NCI-H187 (cell line): ENCODE data around the gene GALNT3.
A peak's percentile ranks its signal among the peaks of the same experiment; 100 is the strongest.

Source experiments
- DNase-seq, 2 experiments: peaks; one replicate each; lab custom pipeline; 2025; lab: John Stamatoyannopoulos, UW

Gene GALNT3

DNA sequence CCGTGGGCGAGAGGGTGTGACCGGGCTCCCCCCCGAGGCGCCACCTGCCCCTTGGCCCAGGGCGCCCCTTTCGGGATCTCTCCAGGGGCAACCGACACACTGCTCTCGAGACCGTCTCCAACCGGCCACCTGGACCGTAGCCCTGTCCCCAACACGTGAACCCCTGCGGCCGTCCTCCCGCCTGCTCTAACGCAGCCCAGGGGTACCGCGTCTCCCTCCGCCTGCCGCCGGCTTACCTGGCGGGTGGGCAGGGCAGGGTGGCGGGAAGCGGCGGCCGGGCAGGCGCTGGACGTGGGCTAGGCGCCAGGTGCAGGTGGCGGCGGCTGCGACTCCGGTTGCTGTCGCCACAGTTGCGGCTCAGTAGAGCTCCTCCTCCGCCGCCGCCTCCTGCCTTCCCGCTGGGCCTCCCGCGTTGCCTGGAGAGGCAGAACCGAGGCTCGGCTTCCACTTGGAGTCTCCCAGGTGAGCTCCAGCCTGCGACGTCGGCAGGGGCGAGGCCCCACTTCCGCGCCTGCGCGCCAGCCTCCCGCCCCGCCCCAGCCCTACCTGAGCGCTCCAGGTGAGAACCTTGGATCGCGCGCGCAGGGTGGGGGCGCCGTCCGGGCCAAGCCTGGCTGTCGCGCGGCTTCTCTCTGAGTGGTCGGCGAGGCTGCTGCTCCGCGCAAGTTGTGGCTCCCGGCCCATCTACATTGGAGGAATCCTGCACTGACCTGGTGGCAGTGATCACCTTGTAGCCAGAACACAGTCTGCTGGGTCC, at the start of gene GALNT3:
Gene GALNT3, minus strand, starts transcription at position 469 of the 757 bp plus-strand sequence. CDS start 23,547 bp downstream, outside the sequence.
- peak; percentile 88 to 94 for DNase-seq

DNA sequence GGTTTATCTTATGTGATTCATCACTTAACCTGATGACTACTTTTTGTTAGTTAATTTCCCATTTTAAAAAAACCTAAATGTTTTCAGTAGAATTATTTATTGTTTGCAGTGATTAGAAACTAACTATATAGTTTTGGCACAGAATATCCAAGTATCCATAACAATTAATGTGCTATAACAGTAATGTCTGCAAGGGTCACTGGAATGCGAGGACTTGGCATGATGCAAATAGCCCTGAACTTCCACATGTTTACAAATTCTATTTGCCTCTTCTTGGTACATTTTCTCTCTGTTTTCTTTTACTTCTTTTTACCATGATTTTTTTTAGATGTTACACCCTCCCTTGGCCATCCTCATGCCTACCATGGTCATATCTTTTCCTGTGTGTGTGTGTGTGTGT, 49.3 kb upstream of the GALNT3 start:
- no peak for DNase-seq

DNA sequence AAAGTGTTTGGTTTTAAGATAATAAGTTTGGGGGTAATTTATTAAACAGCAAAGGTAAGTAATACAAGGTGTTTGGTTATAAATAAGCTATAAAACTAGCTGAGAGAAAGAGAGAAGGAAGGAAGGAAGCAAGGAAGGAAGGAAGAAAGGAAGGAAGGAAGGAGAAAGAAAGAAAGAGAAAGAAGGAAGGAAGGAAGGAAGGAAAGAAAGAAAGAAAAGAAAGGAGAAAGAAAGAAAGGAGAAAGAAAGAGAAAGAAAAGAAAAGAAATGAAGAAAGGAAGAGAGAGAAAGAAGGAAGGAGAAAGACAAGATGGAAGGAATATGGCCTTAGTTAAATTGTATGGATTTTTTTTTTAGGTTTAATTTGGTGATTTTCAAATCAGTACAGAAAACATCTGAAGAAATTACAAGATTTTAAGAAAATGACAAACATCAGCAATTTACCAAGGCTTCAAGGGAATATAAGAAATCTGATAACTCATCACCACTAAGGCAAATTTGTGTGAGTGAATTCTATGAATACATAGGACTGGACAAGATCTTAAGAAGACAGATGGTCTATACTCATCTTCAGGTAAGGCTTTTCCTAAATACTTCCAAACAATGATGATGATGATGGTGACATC, 46.4 kb upstream of the GALNT3 start:
- DNase-seq: no peak

DNA sequence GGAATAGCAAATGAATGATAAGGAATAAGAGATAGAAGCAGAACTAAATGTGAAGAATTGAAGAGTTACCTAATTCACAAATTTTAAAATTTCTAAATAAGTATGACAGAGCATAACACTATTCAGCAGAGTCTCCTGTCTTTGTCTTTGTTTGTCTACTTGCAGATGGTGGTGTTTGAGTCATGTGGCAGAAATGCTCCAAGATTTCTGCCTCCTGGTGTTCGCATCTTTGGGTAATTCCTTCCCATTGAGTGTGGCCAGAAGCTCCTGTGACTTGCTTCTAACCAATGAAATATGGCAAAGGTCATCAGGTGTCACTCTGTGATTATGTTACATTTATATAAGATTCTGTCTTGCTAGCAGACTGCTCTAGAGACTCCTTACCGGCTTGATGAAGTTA, 45.6 kb upstream of the GALNT3 start:
- no peak for DNase-seq

DNA sequence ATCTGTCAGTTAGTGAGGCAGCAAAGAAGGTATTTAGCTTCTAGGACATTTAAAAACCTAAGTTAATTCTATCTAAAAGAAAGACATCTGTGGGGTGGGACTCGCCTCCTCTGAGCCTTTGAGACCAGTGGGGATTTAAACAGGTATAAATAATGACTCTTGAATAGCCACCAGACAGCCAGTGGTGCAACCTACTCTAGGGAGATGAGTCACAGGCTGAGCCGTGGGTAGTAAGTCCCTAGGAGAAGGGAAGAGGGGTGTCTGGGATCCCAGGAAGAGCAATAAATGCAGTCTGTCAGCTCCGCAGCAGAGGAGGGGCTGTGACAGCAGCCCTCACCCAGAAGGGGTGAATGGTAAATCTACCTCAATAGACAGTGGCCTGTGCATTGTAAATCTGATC, 43.1 kb upstream of the GALNT3 start:
- DNase-seq: no peak

DNA sequence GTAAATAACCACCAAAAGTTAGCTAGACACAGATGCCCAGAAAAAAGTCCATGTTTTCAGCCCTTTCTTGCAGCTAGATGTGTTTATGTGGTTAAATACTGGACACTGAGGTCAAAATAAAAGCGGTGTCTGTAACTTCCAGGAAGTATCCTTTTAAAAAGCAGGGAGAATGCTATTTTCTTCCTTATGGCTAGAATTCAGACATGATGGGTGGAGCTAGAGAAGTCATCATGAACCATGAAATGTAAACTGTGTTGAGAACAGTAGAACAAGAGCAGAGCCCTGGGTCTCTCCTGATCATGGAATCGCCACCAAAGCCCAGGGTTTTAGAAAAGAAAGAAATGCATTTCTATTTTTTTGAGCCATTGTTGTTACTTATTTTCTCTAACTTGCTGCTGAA, 41.3 kb upstream of the GALNT3 start:
- DNase-seq: no peak

DNA sequence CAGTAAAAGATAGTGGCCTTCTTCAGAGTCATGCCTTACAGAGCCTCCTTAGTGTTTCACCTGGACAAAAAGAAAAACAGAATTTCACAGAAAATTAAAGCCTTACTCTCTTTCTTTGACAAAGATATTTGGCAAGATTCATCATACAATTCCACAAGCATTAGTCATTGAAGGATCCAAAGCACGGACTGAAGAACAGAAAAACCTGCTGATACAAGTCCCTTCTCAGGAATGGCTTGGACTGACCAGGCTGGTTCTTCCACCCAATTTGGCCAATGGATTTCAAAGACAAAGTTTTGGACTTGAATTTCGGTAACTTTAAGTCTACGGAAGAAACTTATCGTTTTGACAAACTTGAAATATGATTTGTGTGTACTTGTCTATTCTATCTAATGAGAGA, 39.1 kb upstream of the GALNT3 start:
- DNase-seq: no peak

DNA sequence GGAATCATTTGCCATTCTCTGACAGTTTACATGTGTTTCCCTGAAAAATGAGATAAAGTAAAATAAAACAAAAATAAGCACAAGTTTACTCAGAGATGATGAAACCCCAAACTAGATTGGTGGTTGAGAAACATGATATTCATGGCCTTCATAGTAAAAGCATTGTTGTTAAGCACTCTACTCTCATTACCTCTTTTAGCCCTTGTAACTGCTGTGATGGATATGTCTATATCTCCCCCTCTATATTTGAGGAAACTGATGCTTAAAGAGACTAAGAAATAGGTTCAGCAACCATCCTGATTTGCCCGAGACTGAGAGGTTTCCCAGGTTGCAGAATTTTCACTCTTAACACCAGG, 33.9 kb upstream of the GALNT3 start:
- no peak for DNase-seq

DNA sequence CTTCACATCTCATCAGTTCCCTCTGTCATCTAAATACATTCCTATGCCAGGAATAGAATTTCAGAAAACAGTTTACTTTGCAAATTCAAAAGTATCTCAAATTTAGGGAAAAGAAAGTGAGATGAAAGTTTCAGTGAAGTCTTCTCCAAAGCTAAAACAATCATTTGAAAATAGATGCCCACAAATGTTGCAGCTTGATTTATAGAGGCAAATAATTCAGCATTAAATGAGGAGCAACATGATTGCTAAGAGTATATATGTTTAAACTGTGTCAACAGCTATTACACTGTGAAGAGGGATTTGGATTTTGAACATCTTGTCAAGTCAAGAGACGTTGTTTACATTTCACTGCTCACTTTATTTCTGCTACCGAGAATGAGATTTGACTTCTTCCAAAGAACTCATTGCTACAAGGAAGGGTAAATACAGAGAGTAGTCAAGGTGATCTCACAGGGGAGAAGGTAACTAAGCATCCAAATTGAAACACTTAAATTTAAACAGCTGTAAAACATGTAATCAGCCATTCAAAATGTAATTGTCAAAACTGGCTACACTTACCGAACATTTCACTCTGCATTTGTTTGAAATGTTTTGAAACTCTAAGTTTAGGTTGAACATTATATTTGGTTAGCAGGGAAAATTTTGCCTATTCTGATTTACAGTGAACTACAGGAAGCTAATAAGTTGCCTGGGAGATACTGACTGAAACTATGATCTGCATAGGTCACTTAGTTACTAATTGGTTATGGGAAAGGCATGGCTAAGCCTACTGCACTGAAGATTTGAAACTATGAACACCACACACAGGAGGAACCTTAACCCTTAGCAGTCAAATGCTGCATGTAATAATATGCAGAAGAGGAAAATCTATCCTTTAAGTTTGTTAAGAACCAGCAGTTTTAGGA, 33.2 kb upstream of the GALNT3 start:
- no peak for DNase-seq

DNA sequence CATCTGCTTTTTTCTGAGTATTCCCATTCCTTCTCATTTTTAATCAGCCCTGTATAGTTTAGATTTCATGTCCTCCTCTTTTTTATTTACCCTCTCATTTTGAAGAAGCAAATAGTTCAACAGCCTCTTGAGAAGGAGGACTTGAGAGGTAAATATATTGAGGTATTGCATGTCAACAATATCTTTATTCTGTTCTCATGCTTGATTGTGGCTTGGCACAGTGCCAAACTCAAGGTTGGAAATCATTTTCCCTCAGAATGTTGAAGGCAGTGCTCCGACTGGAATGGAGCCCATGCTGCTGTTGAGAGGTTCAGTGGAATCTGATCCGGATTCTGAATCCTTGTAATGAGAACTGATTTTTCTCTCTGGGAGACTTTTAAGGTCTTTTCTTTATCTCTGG, 31.0 kb upstream of the GALNT3 start:
- DNase-seq: peak; percentile 86 to 89

DNA sequence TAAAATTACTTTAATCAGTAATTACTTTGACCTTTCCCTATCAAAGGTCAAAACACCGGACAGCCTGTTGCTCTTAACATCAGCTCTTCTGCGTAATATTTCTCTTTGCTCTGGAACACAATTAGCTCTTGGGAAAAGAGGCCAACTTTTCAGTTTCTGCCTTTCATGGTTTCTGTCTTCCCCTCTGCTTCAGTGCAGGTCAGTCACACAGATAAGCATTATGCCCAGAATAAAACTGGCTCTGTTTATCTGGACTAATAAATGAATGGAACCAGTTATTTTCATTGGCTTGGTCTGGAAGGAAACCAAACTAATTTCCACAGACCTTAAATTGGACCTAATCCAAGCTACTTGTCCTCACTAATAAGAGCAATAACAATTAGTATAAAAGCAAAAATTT, 26.2 kb upstream of the GALNT3 start:
- no peak for DNase-seq

DNA sequence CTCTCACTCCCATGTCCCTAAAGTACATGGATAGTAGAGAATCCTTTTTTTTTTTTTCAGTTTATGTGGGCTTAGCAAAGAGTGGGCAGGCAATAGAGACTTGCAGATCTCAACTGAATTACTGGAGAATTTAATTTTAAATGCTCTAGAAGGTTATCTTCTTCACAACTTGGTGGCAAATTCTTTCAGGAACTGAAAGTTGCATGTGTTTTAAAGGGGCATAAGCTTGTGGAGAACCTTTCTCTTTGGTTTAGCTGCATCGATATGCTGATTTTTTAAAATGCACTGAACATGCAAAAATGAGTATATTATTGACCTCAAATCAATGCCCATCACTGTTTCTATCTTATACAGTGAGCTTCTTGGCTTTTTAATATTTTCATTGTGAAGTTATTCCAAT, 24.9 kb upstream of the GALNT3 start:
- no peak for DNase-seq

DNA sequence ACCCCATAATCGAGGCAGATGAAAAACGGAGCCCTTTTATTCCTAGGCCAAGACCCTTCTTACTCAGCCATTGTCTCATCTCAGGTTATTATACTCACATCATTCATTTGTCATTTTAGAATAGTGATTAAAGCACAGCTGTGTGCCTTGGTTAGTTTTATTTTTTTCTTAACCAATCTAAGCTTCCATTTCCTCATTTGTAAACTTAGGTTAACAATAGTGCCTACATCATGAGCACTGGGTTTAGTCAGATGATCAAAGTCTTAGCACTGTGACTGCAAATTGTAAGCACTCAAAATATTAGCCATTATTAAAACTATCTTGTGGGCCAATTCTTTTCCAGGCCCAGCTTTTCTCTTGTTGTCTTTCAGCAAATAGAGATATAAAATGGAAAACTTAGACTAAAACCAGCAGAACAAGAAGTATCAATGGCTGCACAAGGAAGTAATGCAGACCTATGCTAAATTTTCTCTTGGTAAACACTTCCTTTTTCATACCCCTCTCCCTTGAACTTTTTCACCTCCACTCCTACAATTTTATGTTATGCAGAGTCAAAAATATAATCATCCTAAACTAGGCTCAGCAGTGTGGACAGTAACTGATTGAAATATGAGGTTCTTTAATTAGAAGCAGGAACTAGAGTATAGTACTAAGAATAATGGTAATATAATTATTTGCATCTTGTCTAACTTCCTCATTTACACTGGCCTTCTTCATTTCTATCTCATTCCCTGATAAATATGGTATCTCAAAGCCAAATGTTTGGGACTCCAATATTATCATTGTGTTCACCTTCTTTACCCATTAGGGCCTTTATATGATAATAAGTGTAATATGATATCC, 21.5 kb upstream of the GALNT3 start:
- no peak for DNase-seq

DNA sequence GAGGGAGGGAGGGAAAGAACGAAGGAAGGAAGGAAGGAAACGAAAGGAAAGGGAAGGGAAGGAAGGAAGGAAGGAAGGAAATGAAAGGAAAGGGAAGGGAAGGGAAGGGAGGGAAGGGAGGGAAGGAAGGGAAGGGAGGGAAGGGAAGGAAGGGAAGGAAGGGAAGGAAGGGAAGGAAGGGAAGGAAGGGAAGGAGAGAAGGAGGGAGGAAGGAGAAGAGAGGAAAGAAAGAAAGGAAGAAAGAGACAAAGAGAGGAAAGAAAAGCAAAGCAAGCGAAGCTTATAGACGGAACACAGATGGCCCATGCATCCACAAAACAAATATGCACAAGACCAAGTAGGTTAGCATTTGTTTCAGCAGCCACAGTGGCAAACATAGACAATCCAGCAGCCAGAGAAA, 20.4 kb upstream of the GALNT3 start:
- DNase-seq: no peak

DNA sequence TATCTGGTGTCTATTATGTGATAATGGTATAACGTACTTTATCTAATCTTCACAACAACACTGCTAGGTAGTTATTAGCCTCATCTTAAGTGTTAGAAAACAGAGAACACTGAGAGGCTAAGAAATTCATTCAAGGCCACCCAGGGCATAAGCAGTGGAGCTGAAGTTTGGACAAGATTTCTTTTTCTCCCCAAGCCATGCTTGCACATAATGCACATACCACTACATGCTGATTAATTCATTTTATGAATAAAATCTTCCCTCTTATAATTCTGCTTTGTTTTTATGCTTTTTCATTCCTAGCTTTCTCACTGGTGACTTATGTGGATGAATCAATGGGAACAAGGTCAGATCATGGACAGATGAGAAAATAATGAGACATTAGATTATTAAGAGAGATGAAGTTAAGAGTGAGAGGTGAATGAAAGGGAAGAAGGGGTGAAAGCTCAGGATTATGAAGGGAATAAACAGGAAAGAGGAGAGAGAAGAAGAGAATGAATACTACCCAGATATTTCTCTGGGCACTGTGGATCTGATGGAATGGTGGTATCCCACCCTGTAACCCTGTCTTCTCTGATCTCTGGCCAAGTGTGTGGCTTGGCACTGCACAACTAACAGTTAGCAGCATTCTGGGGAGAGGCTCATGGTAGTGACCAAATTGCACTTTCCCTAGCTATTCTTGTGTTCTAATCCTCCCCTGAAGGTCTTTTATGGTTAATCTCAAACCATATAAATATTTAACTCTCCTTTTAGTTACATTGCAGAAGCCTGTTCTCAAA, 17.7 kb upstream of the GALNT3 start:
- DNase-seq: no peak

DNA sequence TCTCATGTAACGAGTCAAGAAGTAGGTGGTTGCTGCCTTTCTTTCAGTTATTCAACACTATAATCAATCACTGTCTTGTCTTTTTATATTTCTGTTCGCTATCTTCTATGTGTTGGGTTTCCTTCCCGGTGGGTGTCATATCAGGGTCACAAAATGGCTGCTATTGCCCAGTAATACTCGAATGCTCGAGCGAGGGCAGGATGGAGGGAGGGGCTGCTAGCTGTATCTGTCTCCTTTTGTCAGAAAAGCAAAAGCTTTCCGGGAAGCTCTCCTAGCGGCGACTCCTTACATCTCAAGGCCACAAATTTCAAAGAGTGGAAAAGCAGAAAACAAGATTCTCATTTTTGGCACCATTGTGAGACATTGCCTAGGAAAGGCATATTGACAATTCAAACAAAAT, 16.4 kb upstream of the GALNT3 start:
- DNase-seq: no peak

DNA sequence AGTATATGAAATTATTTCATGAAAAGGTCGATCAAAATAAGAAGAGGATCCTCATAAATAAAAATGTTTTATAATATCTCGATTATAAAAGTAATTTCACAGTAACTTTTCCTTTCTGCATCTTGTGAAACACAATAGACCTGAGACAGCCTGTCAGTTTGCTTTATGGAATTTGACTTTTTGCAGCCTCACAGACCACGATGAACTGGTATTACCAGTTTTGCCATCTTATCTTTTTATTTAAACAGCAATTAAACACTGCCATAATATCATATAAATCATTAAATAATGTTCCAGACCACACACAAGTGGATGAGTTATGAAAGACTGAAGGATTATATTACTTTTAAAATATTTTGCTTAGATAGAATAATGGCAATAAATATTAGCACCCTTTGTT, 10.7 kb upstream of the GALNT3 start:
- no peak for DNase-seq

DNA sequence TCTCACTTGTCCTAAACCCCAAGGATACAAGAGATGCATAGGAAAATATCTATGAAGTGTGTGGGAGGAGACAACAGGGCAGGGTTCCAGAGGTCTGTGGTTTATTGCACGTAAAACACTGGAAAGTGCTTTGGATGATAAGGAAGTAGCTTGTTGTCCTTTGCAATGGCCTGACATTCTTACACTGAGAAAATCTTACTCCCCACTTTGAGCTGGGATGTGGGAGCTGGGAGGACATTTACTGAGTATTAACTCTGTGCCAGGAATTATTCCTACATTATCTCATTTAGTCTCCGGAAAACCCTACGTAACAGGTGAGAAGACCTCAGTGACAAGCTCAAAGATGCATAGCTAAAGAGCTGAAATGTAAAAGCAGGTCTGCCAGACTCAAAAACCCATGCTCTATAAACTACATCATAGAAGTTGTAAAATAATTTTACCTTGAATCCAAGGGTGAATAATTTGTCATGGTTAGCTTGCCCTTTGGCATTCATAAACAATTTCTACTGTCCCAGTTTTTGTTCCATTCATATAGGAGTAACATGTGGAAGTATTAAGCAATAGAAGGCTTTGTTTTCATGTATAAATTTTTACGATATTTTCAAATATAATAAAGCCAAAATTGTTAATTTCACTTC, 9.2 kb upstream of the GALNT3 start:
- no peak for DNase-seq

DNA sequence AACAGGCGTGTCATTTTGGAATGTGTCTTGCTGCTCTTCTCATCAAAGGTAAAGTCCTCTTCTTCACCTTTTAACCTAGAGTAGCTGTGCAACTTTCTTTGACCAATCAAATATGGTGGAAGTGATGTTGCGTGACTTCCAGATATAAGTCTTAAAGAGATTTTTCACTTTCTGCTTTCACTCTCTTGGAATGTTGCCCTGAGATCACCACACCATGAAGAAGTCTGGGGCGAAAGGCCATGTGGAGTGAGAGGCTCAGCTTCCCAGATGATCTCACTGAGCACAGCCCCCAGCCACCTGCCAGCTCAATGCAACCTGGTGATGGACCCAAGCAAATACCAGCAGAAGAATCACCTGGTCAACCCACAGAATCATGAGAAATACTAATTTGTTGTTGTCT, 7.1 kb upstream of the GALNT3 start:
- no peak for DNase-seq

DNA sequence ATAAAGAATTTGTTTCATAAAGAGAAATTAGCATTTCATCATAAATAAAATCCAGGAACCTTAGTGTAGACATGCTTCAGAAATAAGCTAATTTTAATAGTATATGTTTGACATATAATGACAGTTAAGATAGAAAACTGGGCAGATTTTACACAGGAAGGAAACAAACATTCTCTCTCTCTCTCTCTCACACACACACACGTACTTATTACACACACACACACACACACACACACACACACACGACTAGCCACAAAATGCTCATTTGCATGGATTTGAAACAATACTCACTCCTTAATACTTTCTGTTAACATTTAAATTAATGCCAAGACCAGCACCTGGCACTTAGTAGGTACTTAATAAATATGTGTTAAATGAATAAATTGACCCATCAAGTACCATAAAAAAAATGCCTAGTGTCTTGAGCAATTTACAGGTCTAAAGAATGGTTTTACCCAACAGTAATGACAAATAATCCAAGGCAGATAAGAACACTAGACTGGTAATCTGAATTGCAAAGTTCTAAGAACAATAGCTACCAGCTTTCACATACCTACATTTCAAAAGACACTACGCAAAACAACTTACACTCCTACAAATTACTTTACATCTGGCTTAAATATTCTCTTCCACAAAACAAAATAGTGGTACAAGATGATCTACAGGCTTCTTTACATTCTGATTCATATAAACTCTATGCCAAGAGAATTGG, 2.9 kb upstream of the GALNT3 start:
- DNase-seq: no peak
